ENCODE measurements around the gene MLLT10. TPM values are rescaled to one million over a fixed set of nuclear protein-coding genes. Genes with fewer than 3 reads are reported as not detected.
"Not testable (repeated sequence)": the region's sequence is repeated elsewhere in the genome, so short reads cannot be mapped to it uniquely, and the experiment has no call there.

MLLT10 gene
- total RNA-seq, 1 donor from 2014 or later = 39.0 TPM

DNA sequence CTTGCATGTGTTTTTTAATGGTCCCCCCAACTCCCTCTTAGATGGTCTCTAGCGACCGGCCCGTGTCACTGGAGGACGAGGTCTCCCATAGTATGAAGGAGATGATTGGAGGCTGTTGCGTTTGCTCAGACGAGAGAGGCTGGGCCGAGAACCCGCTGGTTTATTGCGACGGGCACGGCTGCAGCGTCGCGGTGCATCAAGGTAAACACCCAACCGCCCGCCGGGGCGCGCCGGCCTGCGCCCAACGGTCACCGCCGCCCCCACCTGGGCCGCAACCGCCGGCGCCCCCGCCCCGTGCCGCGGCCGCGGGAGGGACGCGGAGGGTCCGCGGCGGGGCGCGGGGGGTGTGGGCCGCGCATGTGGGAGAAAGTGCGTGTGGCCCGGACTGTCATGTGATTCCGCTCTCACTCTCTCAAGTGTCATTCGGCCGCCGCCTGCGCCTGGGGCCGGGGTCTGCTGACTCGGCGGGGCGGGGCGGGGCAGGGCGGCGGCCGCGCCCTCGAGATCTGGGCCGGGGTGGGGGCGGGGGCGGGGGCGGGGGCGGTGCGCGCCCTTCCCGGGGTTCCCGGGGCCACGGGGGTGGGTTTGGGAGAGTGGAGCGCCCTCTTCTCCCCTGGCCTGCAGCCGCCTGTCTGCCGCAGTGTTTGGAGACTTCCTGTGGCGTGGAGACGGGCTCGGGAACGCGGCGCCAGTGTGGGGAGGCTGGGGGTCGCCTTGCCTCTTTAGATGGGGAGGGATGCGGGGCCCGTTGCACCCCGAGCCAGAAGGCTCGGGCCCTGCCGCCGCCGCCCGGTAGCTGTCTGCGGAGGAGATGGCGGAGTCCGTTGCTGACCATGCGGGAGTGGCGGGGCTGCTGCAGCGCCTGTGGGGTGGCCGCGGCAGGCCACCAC is 817 bp downstream of the MLLT10 start:
- Mint-ChIP-seq H3K9me3 (ENCODE audit: low read depth) (no peaks in the 10 kb centered on the region), H3K36me3 (ENCODE audit: low read depth) (peaks cover 6% of the 10 kb centered on the region), H3K27me3 (ENCODE audit: low read depth) (no peaks in the 10 kb centered on the region), H3K4me1 (ENCODE audit: low read depth) (peaks cover 37% of the 10 kb centered on the region), H3K4me3 (ENCODE audit: unreplicated experiment) (peak overlapping the region; percentile 81), H3K27ac (ENCODE audit: unreplicated experiment) (peak overlapping the region; percentile 88)
- DNase-seq (ENCODE audit: low spot score) = no peak
- TF ChIP-seq, protein P1, sequence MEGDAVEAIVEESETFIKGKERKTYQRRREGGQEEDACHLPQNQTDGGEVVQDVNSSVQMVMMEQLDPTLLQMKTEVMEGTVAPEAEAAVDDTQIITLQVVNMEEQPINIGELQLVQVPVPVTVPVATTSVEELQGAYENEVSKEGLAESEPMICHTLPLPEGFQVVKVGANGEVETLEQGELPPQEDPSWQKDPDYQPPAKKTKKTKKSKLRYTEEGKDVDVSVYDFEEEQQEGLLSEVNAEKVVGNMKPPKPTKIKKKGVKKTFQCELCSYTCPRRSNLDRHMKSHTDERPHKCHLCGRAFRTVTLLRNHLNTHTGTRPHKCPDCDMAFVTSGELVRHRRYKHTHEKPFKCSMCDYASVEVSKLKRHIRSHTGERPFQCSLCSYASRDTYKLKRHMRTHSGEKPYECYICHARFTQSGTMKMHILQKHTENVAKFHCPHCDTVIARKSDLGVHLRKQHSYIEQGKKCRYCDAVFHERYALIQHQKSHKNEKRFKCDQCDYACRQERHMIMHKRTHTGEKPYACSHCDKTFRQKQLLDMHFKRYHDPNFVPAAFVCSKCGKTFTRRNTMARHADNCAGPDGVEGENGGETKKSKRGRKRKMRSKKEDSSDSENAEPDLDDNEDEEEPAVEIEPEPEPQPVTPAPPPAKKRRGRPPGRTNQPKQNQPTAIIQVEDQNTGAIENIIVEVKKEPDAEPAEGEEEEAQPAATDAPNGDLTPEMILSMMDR (IDR thresholded peaks at IDR 0.05) = peak; percentile 30

GRCh38 chr10:21535494-21535965 is 1.5 kb downstream of the MLLT10 start:
- TF ChIP-seq, protein P1 (IDR thresholded peaks at IDR 0.05) = no peak
- H3K27me3 Mint-ChIP-seq (ENCODE audit: low read depth) = no peaks in the 10 kb centered on the region
- no peak for DNase-seq (ENCODE audit: low spot score)
- H3K4me3 Mint-ChIP-seq (ENCODE audit: unreplicated experiment) = peak overlapping the region; percentile 81
- H3K36me3 Mint-ChIP-seq (ENCODE audit: low read depth) = peaks cover 10% of the 10 kb centered on the region
- peak overlapping the region; percentile 87 for H3K27ac Mint-ChIP-seq (ENCODE audit: unreplicated experiment)
- peaks cover 35% of the 10 kb centered on the region for H3K4me1 Mint-ChIP-seq (ENCODE audit: low read depth)
- no peaks in the 10 kb centered on the region for H3K9me3 Mint-ChIP-seq (ENCODE audit: low read depth)

- Mint-ChIP-seq H3K4me3 (ENCODE audit: unreplicated experiment) (peak overlapping the region; percentile 81), H3K27ac (ENCODE audit: unreplicated experiment) (peak overlapping the region; percentile 87), H3K36me3 (ENCODE audit: low read depth) (peaks cover 12% of the 10 kb centered on the region), H3K4me1 (ENCODE audit: low read depth) (peaks cover 31% of the 10 kb centered on the region)
- not testable (repeated sequence) for H3K27me3 Mint-ChIP-seq (ENCODE audit: low read depth); H3K9me3 Mint-ChIP-seq (ENCODE audit: low read depth); DNase-seq (ENCODE audit: low spot score)
These were observed 1.9 kb downstream of the MLLT10 start for GRCh38 chr10:21535976-21536375.

DNA sequence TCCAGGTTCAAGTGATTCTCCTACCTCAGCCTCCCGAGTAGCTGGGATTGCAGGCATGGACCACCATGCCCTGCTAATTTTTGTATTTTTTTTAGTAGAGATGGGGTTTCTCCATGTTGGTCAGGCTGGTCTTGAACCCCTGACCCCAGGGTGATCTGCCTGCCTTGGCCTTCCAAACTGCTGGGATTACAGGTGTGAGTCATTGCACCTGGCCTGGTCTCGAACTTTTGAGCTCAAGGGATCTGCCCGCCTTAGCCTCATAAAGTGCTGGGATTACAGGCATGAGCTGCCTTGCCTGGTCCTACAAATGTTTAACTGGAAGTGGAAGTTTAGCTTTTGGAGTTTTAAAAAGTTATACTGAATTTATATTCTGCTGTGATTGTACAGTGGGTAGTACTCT is 2.8 kb downstream of the MLLT10 start:
- TF ChIP-seq, protein P1 (IDR thresholded peaks at IDR 0.05) = no peak
- H3K4me1 Mint-ChIP-seq (ENCODE audit: low read depth) = peaks cover 29% of the 10 kb centered on the region
- H3K9me3 Mint-ChIP-seq (ENCODE audit: low read depth) = no peaks in the 10 kb centered on the region
- peaks cover 19% of the 10 kb centered on the region for H3K36me3 Mint-ChIP-seq (ENCODE audit: low read depth)
- no peak overlapping the region for H3K4me3 Mint-ChIP-seq (ENCODE audit: unreplicated experiment)
- H3K27me3 Mint-ChIP-seq (ENCODE audit: low read depth) = no peaks in the 10 kb centered on the region
- no peak for DNase-seq (ENCODE audit: low spot score)
- no peak overlapping the region for H3K27ac Mint-ChIP-seq (ENCODE audit: unreplicated experiment)

- Mint-ChIP-seq H3K4me1 (ENCODE audit: low read depth) (peaks cover 11% of the 10 kb centered on the region), H3K36me3 (ENCODE audit: low read depth) (peaks cover 42% of the 10 kb centered on the region)
- H3K9me3 Mint-ChIP-seq (ENCODE audit: low read depth); H3K27ac Mint-ChIP-seq (ENCODE audit: unreplicated experiment); H3K27me3 Mint-ChIP-seq (ENCODE audit: low read depth); DNase-seq (ENCODE audit: low spot score); H3K4me3 Mint-ChIP-seq (ENCODE audit: unreplicated experiment): not testable (repeated sequence)
These were observed 6.7 kb downstream of the MLLT10 start for GRCh38 chr10:21540701-21541100.

- Mint-ChIP-seq H3K27me3 (ENCODE audit: low read depth) (no peaks in the 10 kb centered on the region), H3K4me1 (ENCODE audit: low read depth) (peaks cover 18% of the 10 kb centered on the region), H3K27ac (ENCODE audit: unreplicated experiment) (no peak overlapping the region), H3K36me3 (ENCODE audit: low read depth) (peaks cover 35% of the 10 kb centered on the region), H3K9me3 (ENCODE audit: low read depth) (no peaks in the 10 kb centered on the region), H3K4me3 (ENCODE audit: unreplicated experiment) (no peak overlapping the region)
- no peak for DNase-seq (ENCODE audit: low spot score)
- TF ChIP-seq, protein P1 (IDR thresholded peaks at IDR 0.05) = no peak
These were observed 13.2 kb downstream of the MLLT10 start for GRCh38 chr10:21547246-21547645.
